ENCODE data around the gene EMID1. TPM values are rescaled to one million over a fixed set of nuclear protein-coding genes. Genes with fewer than 3 reads are reported as not detected.

EMID1 gene
- total and polyA plus RNA-seq, 2 experiments from 2014 or later: 9.9 to 42.5 TPM

DNA sequence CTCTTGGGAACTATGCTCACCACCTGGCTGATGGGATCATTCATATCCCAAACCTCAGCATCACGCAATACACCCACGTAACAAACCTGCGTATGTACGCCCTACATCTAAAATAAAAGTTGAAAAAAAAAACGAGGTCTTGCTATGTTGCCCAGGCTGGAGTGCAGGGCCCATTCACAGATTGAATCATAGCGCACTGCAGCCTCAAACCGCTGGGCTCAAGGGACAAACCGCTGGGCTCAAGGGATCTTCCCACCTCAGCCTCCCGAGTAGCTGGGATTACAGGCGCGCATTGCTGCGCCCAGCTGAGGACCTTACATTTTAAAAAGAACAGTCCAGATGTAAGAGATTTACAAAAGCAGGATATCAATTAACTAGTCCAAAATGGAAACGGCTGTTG lies 41.9 kb upstream of the EMID1 start:
- no peak overlapping the region for H3K4me3 ChIP-seq
- no peaks in the 10 kb centered on the region for H3K36me3 ChIP-seq
- H3K27me3 ChIP-seq: no peaks in the 10 kb centered on the region
- TF ChIP-seq, protein P1, sequence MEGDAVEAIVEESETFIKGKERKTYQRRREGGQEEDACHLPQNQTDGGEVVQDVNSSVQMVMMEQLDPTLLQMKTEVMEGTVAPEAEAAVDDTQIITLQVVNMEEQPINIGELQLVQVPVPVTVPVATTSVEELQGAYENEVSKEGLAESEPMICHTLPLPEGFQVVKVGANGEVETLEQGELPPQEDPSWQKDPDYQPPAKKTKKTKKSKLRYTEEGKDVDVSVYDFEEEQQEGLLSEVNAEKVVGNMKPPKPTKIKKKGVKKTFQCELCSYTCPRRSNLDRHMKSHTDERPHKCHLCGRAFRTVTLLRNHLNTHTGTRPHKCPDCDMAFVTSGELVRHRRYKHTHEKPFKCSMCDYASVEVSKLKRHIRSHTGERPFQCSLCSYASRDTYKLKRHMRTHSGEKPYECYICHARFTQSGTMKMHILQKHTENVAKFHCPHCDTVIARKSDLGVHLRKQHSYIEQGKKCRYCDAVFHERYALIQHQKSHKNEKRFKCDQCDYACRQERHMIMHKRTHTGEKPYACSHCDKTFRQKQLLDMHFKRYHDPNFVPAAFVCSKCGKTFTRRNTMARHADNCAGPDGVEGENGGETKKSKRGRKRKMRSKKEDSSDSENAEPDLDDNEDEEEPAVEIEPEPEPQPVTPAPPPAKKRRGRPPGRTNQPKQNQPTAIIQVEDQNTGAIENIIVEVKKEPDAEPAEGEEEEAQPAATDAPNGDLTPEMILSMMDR (IDR thresholded peaks at IDR 0.05; ENCODE audit: low read depth, low read length): no peak
- no peak overlapping the region for H3K27ac ChIP-seq
- DNase-seq (ENCODE audit: low read depth in 1 of 2, low spot score in 1 of 2): no peak
- no peaks in the 10 kb centered on the region for H3K4me1 ChIP-seq (ENCODE audit: low read depth)
- no peaks in the 10 kb centered on the region for H3K9me3 ChIP-seq (ENCODE audit: low read depth)

DNA sequence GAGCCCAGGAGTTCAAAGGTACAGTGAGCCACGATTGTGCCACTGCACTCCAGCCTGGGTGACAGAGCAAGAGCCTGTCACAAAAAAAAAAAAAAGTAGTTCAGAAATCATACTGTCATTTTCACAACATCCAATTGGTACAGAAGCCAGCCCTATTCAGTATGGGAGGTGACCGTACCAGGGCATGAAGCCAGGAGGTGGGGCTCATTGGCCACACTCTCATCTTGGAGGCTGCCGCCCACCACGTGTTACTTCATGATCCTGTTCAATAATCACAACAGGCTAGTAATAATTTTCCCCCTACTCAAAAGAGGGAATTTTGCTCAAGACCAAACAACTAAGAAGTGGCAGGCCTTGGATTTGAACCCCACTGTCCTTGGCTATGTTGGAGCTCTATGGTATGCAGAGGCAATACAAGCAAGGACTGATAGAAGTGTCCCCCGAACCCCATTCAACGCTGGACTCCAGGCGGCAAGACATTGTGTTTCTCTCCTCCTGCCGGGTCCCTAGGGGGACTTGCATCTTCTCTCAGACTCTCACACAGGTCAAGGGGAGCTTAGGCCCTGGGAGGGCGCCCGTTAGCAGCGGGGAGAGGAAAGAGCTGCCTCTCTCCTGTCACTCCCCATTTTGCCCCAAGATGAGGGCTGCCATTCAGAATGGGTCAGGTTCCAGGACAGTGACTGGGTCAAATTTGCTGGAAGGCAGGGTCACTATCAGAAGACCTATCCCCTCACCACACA lies 40.2 kb upstream of the EMID1 start:
- no peaks in the 10 kb centered on the region for H3K36me3 ChIP-seq
- H3K9me3 ChIP-seq (ENCODE audit: low read depth): no peaks in the 10 kb centered on the region
- no peak for DNase-seq (ENCODE audit: low read depth in 1 of 2, low spot score in 1 of 2)
- H3K27ac ChIP-seq: no peak overlapping the region
- no peaks in the 10 kb centered on the region for H3K27me3 ChIP-seq
- no peaks in the 10 kb centered on the region for H3K4me1 ChIP-seq (ENCODE audit: low read depth)
- TF ChIP-seq, protein P1 (IDR thresholded peaks at IDR 0.05; ENCODE audit: low read depth, low read length): no peak
- no peak overlapping the region for H3K4me3 ChIP-seq

DNA sequence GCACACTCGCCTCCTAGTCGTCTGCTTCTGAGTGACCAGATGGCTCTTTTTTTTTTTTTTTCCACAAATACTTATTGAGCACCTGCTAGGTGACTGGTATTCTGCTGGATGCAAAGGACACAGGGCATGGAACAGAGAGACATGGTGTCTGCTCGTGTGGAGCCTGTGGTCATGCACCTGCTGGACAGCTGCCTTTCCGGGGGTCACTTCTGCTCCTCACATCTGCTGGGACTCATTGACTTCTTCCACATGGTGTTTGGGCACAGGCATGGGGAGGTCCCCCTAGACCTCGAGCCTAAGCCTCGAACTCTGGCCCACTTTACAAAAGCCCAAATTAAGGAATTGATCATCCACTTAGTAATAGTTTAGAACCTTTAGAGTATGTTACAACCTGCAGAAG lies 39.5 kb upstream of the EMID1 start:
- no peak overlapping the region for H3K4me3 ChIP-seq
- H3K27ac ChIP-seq: no peak overlapping the region
- H3K9me3 ChIP-seq (ENCODE audit: low read depth): no peaks in the 10 kb centered on the region
- H3K36me3 ChIP-seq: no peaks in the 10 kb centered on the region
- no peaks in the 10 kb centered on the region for H3K27me3 ChIP-seq
- no peaks in the 10 kb centered on the region for H3K4me1 ChIP-seq (ENCODE audit: low read depth)
- TF ChIP-seq, protein P1 (IDR thresholded peaks at IDR 0.05; ENCODE audit: low read depth, low read length): no peak
- DNase-seq (ENCODE audit: low read depth in 1 of 2, low spot score in 1 of 2): no peak

DNA sequence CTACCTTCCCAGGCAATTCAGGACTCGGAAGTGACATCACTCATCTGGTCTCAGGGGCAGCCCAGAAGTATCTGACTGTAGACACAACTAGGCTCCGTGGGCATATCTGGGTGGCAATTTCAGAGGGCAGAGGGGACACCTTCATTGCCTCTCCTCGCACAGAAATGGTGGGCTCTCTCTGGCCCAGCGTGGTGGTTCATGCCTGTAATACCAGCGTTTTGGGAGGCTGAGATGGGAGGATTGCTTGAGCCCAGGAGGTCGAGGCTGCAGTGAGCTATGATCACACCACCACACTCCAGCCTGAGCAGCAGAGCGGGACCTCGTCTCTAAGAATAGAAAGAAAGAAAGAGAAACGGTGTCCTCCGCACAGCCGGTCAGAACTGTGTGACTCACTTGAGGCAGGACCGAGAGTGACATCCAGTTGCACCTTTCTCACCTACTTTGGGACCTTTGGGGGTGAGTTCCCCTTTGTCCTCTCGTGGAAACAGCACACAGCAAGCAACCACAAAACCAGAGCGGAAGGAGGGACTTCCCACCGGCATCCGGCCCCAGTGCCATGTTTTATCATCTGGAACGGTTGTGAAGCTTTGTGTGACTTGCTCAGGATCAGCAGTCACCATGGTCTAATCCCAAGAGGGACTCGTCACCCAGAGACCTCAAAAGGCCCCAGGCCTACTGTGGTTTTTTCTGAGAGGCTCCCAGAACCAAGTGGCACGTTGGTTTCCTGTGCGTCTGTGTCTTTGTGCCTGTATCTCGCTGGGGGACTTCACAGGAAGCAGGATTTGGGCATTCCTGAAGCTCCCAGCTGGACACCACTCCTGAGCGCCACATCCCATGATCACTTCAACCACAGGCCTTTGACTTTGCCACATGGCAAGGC lies 38.4 kb upstream of the EMID1 start:
- H3K27ac ChIP-seq: no peak overlapping the region
- H3K36me3 ChIP-seq: no peaks in the 10 kb centered on the region
- no peak for DNase-seq (ENCODE audit: low read depth in 1 of 2, low spot score in 1 of 2)
- no peaks in the 10 kb centered on the region for H3K4me1 ChIP-seq (ENCODE audit: low read depth)
- H3K4me3 ChIP-seq: no peak overlapping the region
- TF ChIP-seq, protein P1 (IDR thresholded peaks at IDR 0.05; ENCODE audit: low read depth, low read length): no peak
- H3K9me3 ChIP-seq (ENCODE audit: low read depth): no peaks in the 10 kb centered on the region
- no peaks in the 10 kb centered on the region for H3K27me3 ChIP-seq

DNA sequence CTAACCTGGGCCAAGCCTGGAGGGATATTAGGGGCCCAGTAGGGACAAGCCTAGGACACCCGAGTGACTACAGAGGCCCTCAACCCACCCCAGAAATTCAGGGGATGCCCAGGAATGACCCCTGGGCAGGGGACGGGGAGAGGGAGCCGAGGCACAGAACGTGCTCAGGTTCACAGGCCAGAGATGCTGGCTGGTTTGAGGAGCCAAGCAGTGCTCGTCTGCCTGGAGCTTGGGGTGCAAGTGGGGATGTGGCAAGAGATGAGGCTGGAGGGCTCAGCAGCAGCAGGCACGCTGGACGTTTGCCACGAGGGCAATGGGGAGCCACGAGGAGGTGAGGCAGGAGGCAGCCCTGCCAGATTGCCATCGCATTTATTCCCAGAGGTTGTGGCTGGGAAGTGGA lies 34.0 kb upstream of the EMID1 start:
- Histone ChIP-seq H3K36me3 (no peaks in the 10 kb centered on the region), H3K4me3 (no peak overlapping the region), H3K4me1 (ENCODE audit: low read depth) (no peaks in the 10 kb centered on the region), H3K9me3 (ENCODE audit: low read depth) (no peaks in the 10 kb centered on the region), H3K27me3 (no peaks in the 10 kb centered on the region), H3K27ac (no peak overlapping the region)
- no peak for DNase-seq (ENCODE audit: low read depth in 1 of 2, low spot score in 1 of 2)
- TF ChIP-seq, protein P1 (IDR thresholded peaks at IDR 0.05; ENCODE audit: low read depth, low read length): no peak
